ENCODE data around the gene HLA-DQA2. TPM values are rescaled to one million over a fixed set of nuclear protein-coding genes. Genes with fewer than 3 reads are reported as not detected.

HLA-DQA2 gene
- not detected for total RNA-seq

GRCh38 chr6:32741031-32741960 is at the start of gene HLA-DQA2:
HLA-DQA2 (plus strand) TSS chr6:32741391; CDS start chr6:32741444, 53 bp downstream.

DNA sequence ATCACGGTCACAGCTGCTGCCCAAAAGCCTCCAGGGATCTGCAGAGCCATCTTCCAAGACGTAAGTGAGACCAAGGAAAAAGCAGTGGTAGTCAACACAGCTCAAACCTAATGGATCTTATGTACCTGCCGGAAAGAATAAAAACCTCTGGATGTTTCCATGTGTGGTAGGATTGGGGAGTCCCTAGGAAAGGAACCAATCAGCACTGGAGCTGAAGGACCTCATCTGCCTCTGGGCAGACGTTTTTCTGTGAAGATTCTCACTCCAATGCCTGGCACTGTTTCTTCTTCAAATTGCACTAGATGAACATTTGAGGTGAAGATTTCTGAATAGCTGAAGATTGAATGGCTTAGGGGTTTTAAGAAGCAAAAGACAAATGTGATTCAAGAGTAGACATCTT is 22.2 kb downstream of the HLA-DQA2 start, which contains the start of gene HLA-DQB2:
Gene HLA-DQB2, minus strand, starts transcription at position 112 of the 400 bp plus-strand sequence. Its CDS starts 62 bp downstream, at position 50.

Small RNAs within 50 kb of the gene (small RNA-seq; reads per million reads assigned to genes)
- not detected for gene MIR3135B (ENCODE audit: low replicate concordance)

Other genes with a start within 250 kb of the HLA-DQA2 start
- not detected for gene HLA-DRB5, start 211.1 kb upstream of the HLA-DQA2 start, total RNA-seq
- 1.6 TPM for gene HLA-DRB1, start 151.5 kb upstream of the HLA-DQA2 start, total RNA-seq
- not detected for gene HLA-DQA1, start 104.0 kb upstream of the HLA-DQA2 start, total RNA-seq
- gene HLA-DQB1, start 74.7 kb upstream of the HLA-DQA2 start, total RNA-seq, result 0.63 TPM
- gene HLA-DQB2, start 22.1 kb downstream of the HLA-DQA2 start, total RNA-seq, result not detected
- gene HLA-DOB, start 75.6 kb downstream of the HLA-DQA2 start, total RNA-seq, result not detected
- 8.8 TPM for gene TAP2, start 97.3 kb downstream of the HLA-DQA2 start, total RNA-seq
- gene PSMB8, start 102.7 kb downstream of the HLA-DQA2 start, total RNA-seq, result 2.5 TPM
- 4.7 TPM for gene TAP1, start 112.3 kb downstream of the HLA-DQA2 start, total RNA-seq
- 0.94 TPM for gene PSMB9, start 112.8 kb downstream of the HLA-DQA2 start, total RNA-seq
- 0.31 TPM for gene HLA-DMB, start 199.6 kb downstream of the HLA-DQA2 start, total RNA-seq
- 1.6 TPM for gene HLA-DMA, start 211.7 kb downstream of the HLA-DQA2 start, total RNA-seq
- gene BRD2, start 227.2 kb downstream of the HLA-DQA2 start, total RNA-seq, result 124 TPM

Data from parietal lobe (tissue), 2 donors.